ENCODE data around the gene CAMK1D.
"Not testable (repeated sequence)": the region's sequence is repeated elsewhere in the genome, so short reads cannot be mapped to it uniquely, and the experiment has no call there.

The CAMK1D gene

GRCh38 chr10:12801214-12802087 is 452.1 kb downstream of the CAMK1D start:
- DNase-seq: no peak

- DNase-seq: no peak
These were observed 454.4 kb downstream of the CAMK1D start for GRCh38 chr10:12803776-12804175.

DNA sequence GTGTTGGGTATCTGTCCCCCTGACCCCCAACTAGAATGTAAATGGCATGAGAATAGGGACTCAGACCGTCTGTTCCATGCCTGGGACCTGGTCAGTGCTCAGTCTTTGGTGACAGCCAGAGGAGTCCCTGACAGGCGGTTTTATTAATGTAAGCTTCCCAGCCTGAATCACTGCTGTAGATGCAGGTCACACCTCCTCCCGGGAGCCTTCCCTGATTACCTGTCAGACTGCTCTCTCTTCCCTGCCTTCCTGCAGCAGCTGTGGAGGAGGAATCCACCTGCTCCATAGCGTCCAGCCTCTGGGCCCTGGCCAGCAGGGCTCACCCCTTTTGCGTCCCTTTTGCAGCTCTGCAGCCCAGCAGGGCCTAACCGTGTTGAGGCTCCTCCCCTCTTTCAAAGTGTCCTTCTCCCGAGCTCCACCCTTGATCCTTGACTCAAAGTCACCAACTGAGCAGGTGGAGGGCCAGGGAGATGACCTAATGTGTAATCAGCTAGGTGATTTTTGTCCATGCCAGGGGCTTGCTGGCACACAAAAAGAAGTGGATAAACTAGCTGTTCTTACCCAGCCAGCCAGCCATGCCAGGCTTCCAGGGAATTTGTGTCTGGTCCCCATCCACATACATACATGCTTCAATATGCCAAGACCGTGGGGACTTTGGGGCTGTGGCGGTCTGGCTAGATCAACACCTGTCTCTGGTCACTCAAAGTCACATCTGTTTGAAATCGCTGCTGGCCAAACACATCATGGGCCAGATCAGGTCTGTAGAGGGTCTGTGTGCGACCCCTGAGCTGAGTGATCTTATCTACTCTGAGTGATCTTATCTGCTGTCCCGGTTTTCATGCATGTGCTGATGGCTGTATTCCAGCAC is 457.1 kb downstream of the CAMK1D start:
- no peak for DNase-seq

GRCh38 chr10:12807096-12807755 is 457.9 kb downstream of the CAMK1D start:
- DNase-seq: no peak

GRCh38 chr10:12808014-12808613 is 458.8 kb downstream of the CAMK1D start:
- no peak for DNase-seq

GRCh38 chr10:12810046-12810445 is 460.7 kb downstream of the CAMK1D start:
- not testable (repeated sequence) for DNase-seq

GRCh38 chr10:12811826-12812225 is 462.5 kb downstream of the CAMK1D start:
- peak; percentile 44 for DNase-seq

- DNase-seq: no peak
These were observed 463.2 kb downstream of the CAMK1D start for GRCh38 chr10:12812571-12812970.

DNA sequence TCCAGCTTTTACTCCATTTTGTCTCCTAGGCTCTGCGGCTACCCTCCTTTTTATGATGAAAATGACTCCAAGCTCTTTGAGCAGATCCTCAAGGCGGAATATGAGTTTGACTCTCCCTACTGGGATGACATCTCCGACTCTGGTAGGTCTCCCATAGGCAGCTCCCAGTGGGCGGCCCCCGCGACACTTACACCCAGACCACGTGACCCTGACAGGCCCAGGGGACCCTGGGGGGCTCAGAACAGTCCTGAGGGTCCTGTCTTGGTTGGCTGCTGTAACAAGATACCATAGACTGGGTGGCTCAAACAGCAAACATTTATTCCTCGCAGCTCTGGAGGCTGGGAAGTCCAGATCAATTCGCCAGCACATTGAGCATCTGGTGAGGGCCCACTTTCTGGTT is 464.8 kb downstream of the CAMK1D start:
- DNase-seq: no peak

- no peak for DNase-seq
These were observed 469.7 kb downstream of the CAMK1D start for GRCh38 chr10:12819071-12819470.

GRCh38 chr10:12819656-12820055 is 470.3 kb downstream of the CAMK1D start:
- DNase-seq: no peak

GRCh38 chr10:12822126-12822892 is 473.0 kb downstream of the CAMK1D start:
- DNase-seq: no peak

GRCh38 chr10:12822893-12823170 is 473.5 kb downstream of the CAMK1D start:
- DNase-seq: no peak

DNA sequence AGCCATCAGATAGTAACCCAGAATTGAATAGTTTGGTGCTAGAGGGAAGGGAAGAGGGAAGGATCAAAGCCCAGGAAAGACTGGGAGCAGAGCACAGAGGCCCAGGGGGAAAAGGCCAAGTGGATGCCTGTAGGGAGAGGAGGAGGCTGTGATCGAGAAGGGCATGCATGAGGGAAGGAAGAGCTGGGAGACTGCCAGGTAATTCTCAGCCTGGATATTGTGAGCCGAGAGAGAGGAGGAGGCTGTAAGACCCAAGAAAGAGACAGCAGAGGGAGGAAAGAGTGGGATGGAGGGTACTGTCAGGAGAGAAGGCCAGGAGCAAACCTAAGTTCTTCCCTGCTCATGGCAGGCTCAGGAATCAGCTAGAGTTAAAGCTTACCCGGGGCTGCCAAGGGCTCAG is 474.0 kb downstream of the CAMK1D start:
- DNase-seq: no peak

- no peak for DNase-seq
These were observed 476.0 kb downstream of the CAMK1D start for GRCh38 chr10:12825260-12825849.

DNA sequence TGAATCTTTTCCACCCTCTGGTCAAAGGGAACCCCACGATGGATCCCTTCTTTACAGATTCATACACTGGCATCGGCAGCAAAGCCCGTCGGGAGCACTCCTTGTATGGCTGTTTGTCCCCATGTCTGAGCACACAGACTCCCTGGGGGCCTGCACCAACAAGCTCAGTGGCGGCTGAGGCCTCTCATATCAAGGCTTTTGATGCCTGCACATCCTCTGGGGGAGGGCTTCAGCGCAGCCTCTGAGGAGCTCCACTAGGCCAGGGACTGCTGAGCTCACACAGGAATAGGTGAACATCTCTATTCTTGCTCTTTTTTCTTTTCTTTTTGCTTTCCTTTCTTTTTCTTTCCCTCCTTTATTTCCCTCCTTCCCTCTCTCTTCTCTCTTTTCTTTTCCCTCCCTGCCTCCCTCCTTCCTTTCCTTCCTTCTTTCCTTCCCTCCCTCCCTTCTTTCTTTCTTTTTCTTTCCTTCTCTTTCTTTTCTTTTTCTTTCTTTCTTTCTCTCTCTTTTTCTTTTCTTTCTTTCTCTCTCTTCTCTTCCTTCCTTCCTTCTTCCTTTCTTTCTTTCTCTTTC is 477.5 kb downstream of the CAMK1D start:
- no peak for DNase-seq

DNA sequence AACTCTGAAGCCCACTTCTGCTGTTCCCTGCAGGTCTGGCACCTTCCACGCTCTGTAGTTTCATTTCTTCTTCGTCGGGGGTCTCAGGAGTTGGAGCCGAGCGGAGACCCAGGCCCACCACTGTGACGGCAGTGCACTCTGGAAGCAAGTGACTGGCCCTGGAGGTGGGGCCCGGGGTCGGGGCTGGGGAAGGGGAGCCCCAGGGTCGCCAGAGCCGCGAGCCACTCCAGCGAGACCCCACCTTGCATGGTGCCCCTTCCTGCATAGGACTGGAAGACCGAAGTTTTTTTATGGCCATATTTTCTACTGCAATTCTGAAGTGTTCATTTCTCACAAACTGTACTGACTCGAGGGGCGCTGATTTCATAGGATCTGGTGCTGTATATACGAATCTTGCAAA is 479.4 kb downstream of the CAMK1D start:
- DNase-seq: no peak

DNA sequence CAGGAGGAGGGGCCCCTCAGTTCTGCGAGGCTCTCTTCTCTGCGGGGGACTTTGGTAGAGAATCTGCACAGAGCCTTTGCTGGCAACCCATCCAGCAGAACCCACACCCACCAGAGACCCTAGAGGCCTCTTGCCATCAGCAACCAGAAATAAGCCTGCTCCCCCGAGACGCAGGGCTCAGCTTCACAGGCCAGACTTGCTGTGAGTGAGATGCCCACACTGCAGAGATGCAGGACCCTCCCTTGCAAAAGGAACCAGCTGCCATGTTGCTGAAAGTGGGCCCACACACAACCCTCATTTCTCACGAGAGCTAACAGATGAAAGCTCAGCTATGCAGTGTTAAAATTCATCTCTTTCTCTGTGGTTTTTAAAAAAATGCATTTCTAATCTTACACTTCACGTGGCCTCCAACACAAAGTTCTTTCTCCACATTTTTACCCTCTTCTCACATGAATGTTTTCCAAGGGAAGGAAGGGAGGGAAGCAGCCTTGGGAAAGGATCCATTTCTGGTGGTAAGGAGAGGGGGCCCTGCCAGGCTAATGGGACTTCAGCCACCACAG is 480.6 kb downstream of the CAMK1D start:
- no peak for DNase-seq

DNA sequence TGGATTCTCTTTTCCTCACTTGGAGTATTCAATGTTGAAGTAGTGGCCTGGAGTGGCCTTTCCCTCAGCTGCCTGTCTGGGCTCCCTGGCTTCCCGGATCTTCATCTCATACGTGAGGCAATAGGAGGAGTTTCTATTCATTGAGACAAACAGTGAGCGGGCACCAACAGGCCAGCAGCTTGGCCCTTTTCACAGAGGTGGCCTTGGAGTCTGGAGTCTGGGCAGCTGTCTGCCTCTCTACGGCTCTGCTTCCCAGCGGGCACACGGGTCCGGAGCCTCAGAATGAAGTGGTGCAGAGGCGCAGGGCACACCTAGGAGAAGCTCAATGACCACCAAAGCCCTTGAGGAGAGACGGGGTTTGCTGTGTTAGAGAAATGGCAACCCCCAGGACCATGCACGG is 482.7 kb downstream of the CAMK1D start:
- DNase-seq: no peak

- DNase-seq: no peak
These were observed 484.1 kb downstream of the CAMK1D start for GRCh38 chr10:12833451-12833850.

DNA sequence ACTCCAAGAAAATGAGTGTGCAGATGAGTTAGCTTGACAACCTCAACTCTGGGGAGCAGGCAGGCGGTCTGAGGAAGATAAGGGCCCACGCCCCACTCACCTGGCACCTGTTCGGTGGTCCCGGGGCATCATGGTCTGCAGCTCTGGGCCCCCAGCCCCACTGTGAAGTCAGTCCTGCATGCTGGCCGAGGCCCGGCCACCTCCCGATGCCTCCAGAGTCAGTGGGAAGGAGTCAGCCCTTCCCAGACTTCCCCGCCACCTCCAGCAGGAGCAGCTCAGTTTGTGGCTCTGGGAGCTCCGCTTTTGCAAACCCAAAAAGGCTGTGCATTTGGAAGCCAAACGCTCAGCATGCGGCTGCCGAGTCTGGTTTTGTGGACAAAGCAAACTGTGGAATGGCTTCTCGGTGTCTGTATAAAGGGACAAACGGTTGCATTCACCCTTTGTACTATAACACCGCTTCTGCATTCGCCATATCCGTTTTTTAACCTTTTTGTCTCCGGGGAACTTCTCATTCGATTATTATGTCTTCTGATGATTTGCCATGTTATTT is 484.8 kb downstream of the CAMK1D start:
- no peak for DNase-seq

Data from right hindlimb (tissue), 1 donor.